Measurements from ENCODE around the gene SEC16A.

The SEC16A gene

DNA sequence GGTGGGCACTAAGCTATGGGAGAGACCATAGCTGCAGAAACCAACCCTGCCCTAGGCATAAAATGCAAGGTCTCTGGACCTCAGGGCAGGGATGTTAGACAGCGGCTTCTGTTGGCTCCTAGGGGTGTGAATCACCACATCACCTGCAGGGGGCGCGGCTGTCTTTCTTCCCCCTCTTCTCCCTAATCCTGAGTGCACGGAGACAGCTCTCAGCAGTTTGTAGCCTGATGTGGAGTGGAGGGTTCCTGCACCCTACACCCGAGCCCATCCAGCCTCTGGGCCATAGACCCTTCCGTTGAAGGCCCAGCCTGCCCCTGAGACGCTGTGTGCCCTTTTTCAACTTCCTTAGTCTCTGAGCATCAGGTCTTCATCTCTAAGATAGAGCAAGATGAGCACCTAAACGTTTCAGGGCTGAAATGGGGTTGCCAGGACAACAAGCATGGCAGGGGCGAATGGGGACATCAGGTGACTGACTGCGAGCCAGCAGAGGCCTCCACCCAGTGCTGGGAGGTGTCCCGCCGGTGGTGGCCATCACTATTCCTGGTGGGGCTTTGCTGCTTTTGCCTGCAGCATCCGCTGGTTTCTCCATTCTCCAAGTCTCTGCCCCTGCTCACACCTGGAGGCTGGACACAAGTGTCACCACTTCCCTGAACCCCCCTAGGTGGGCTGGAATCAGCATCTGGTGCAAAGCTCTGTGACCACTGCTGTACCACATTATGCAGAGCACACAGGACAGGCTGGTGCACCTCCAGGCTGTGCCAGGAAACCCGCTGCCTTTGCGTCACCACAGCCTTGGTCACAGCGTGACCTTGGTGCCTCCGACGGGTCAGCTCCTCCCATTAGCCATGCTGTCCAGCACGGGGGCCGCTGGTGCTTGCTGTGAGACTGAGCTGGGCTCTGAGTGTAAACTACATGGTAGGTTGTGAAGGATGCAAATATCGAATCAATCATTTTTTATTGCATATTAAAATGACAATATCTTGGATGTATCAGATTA lies 2.5 kb upstream of the SEC16A start:
- H3K9ac ChIP-seq, result no peak overlapping the region
- H3K4me2 ChIP-seq, result no peak overlapping the region; the same call in 1 of the 2 replicates

GRCh38 chr9:136484153-136485048 lies 1.6 kb upstream of the SEC16A start:
- TF ChIP-seq, protein P1, sequence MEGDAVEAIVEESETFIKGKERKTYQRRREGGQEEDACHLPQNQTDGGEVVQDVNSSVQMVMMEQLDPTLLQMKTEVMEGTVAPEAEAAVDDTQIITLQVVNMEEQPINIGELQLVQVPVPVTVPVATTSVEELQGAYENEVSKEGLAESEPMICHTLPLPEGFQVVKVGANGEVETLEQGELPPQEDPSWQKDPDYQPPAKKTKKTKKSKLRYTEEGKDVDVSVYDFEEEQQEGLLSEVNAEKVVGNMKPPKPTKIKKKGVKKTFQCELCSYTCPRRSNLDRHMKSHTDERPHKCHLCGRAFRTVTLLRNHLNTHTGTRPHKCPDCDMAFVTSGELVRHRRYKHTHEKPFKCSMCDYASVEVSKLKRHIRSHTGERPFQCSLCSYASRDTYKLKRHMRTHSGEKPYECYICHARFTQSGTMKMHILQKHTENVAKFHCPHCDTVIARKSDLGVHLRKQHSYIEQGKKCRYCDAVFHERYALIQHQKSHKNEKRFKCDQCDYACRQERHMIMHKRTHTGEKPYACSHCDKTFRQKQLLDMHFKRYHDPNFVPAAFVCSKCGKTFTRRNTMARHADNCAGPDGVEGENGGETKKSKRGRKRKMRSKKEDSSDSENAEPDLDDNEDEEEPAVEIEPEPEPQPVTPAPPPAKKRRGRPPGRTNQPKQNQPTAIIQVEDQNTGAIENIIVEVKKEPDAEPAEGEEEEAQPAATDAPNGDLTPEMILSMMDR (conservative IDR thresholded peaks at IDR 0.05; ENCODE audit: low read depth, low read length), result no peak
- Histone ChIP-seq H3K4me3 (IDR thresholded peaks at IDR 0.05; ENCODE audit: insufficient read depth, low read depth, low read length) (no peak overlapping the region), H3K9ac (no peak overlapping the region; the same call in 1 of the 2 replicates), H3K36me3 (ENCODE audit: insufficient read depth) (no peaks in the 10 kb centered on the region), H3K79me2 (ENCODE audit: insufficient read depth, low read depth) (peaks cover 34% of the 10 kb centered on the region), H3K27me3 (ENCODE audit: insufficient read depth, low read depth) (peaks cover 47% of the 10 kb centered on the region), H3K27ac (peak overlapping the region; percentile 98; the same call in 1 of the 2 replicates), H4K20me1 (ENCODE audit: insufficient read depth) (peaks cover 10% of the 10 kb centered on the region; the same call in 1 of the 2 replicates), H3K4me2 (peak overlapping the region; percentile 84), H2AFZ (ENCODE audit: low read depth) (peak overlapping the region; percentile 56), H3K4me1 (ENCODE audit: low read depth, poor library complexity, severe bottlenecking) (peaks cover 30% of the 10 kb centered on the region)

More for the DNA sequence above, 2.5 kb upstream of the SEC16A start:
- Histone ChIP-seq H3K4me1 (ENCODE audit: low read depth, poor library complexity, severe bottlenecking) (peaks cover 23% of the 10 kb centered on the region), H3K27me3 (ENCODE audit: insufficient read depth, low read depth) (peaks cover 54% of the 10 kb centered on the region), H3K79me2 (ENCODE audit: insufficient read depth, low read depth) (peaks cover 25% of the 10 kb centered on the region), H4K20me1 (ENCODE audit: insufficient read depth) (0 out of 2 replicates have a peak, but pooled peaks cover 7% of the 10 kb centered on the region), H3K27ac (no peak overlapping the region), H3K36me3 (ENCODE audit: insufficient read depth) (no peaks in the 10 kb centered on the region), H2AFZ (ENCODE audit: low read depth) (no peak overlapping the region), H3K4me3 (IDR thresholded peaks at IDR 0.05; ENCODE audit: insufficient read depth, low read depth, low read length) (no peak overlapping the region)
- TF ChIP-seq, protein P1 (conservative IDR thresholded peaks at IDR 0.05; ENCODE audit: low read depth, low read length), result peak; percentile 88

DNA sequence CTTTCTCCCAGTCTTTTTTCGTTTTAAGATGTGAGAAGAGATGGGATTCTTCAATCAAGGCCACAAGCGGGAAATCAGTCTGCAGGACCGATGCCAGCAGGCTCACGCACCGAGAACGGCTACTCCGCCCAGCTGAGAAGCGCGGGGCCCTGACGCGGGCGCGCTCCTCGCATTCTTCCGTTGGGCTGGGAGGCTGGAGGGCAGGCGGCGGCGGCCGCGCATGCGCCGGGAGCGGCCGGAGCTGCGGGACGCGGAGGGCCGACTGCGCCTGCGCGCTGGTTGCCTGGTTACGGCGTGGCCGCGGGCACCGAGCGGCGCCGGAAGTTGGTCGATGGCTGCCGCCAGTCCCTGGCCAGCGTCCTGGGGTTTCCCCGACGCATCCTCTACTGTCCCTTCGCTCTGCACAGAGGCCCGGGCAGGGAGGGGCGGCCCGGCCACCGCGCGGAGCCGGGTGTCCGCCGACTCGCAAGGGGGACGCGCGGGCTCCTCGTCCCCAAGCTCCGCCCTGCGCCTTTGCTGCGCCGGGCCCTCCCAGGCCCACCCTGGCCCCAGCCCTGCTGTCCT lies 831 bp upstream of the SEC16A start:
- peak overlapping the region; percentile 81 for H3K9ac ChIP-seq
- H3K27me3 ChIP-seq (ENCODE audit: insufficient read depth, low read depth), result peaks cover 39% of the 10 kb centered on the region
- H3K4me1 ChIP-seq (ENCODE audit: low read depth, poor library complexity, severe bottlenecking), result peaks cover 30% of the 10 kb centered on the region
- TF ChIP-seq, protein P1 (conservative IDR thresholded peaks at IDR 0.05; ENCODE audit: low read depth, low read length), result no peak
- H3K27ac ChIP-seq, result peak overlapping the region; percentile 98
- no peaks in the 10 kb centered on the region for H3K36me3 ChIP-seq (ENCODE audit: insufficient read depth)
- peaks cover 41% of the 10 kb centered on the region for H3K79me2 ChIP-seq (ENCODE audit: insufficient read depth, low read depth)
- H3K4me2 ChIP-seq, result peak overlapping the region; percentile 84
- H3K4me3 ChIP-seq (IDR thresholded peaks at IDR 0.05; ENCODE audit: insufficient read depth, low read depth, low read length), result no peak overlapping the region
- H2AFZ ChIP-seq (ENCODE audit: low read depth), result peak overlapping the region; percentile 56
- H4K20me1 ChIP-seq (ENCODE audit: insufficient read depth), result peaks cover 13% of the 10 kb centered on the region; the same call in 1 of the 2 replicates
